Fibroblast of lung (primary cell): ENCODE measurements around the gene ISOC2.

Experiments
- CTCF ChIP-seq, 2 donors: IDR thresholded peaks in 1 of 2; conservative IDR thresholded peaks in 1 of 2; 1 replicate in 1 of 2; 2 replicates in 1 of 2; pipeline ENCODE4 v1.5.1; 2011 to 2012; ENCODE audit warnings: low read length in 2 of 2, control low read depth in 1 of 2, inconsistent platforms in 1 of 2, low read depth in 1 of 2, mild to moderate bottlenecking in 1 of 2
- EZH2 ChIP-seq: IDR thresholded peaks from 2 replicates; pipeline ENCODE4 v1.5.1; 2012; ENCODE audit warnings: low read length, control low read depth, mild to moderate bottlenecking; ENCODE audit errors: missing control alignments

DNA sequence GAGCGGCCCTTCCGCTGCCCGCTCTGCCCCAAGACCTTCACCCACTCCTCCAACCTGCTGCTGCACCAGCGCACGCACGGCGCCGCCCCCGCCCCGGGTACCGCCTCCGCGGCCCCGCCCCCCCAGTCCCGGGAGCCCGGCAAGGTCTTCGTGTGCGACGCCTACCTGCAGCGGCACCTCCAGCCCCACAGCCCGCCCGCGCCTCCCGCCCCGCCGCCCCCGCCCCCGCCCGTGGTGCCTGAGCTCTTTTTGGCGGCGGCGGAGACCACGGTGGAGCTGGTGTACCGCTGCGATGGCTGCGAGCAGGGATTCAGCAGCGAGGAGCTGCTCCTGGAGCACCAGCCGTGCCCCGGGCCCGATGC is 20.3 kb upstream of the ISOC2 start:
- no peak for TF ChIP-seq CTCF (conservative IDR thresholded peaks at IDR 0.05 in 1 of 2, IDR thresholded peaks at IDR 0.05 in 1 of 2; ENCODE audit: low read depth in 1 of 2, low read length in 2 of 2)
- TF ChIP-seq EZH2: no peak
